ENCODE measurements around the gene OSBPL3.

Gene OSBPL3

DNA sequence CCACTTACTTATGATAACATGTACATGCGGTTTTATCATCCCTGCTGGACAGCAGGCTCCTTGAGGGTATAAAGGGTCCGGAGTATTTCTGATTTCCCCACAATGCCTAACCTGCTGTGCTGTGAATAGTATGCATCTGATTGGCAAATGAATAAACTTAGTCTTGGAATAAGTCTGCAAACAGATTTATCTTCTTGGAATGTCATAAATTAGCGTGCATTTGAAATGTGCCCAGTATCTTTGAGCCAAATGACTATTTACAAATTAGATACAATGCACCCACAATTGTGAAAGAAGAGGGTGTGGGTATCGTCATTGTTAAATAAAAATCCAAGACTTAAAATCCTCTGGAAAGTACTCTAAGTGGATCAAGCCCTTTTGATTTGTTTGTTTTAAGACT is 106.0 kb downstream of the OSBPL3 start:
- ChIA-PET CTCF (interaction anchor here (1.2 kb wide), 1 partner anchor 12 kb away, joined by 3 read pairs; no protein-coding TSS in a partner anchor), POLR2A (no interaction called here)
- TF ChIP-seq, protein P1, sequence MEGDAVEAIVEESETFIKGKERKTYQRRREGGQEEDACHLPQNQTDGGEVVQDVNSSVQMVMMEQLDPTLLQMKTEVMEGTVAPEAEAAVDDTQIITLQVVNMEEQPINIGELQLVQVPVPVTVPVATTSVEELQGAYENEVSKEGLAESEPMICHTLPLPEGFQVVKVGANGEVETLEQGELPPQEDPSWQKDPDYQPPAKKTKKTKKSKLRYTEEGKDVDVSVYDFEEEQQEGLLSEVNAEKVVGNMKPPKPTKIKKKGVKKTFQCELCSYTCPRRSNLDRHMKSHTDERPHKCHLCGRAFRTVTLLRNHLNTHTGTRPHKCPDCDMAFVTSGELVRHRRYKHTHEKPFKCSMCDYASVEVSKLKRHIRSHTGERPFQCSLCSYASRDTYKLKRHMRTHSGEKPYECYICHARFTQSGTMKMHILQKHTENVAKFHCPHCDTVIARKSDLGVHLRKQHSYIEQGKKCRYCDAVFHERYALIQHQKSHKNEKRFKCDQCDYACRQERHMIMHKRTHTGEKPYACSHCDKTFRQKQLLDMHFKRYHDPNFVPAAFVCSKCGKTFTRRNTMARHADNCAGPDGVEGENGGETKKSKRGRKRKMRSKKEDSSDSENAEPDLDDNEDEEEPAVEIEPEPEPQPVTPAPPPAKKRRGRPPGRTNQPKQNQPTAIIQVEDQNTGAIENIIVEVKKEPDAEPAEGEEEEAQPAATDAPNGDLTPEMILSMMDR (IDR thresholded peaks at IDR 0.05; ENCODE audit: control extremely low read depth, extremely low read depth, low read depth, missing control alignments): no peak
- DNase-seq (ENCODE audit: extremely low spot score): no peak

DNA sequence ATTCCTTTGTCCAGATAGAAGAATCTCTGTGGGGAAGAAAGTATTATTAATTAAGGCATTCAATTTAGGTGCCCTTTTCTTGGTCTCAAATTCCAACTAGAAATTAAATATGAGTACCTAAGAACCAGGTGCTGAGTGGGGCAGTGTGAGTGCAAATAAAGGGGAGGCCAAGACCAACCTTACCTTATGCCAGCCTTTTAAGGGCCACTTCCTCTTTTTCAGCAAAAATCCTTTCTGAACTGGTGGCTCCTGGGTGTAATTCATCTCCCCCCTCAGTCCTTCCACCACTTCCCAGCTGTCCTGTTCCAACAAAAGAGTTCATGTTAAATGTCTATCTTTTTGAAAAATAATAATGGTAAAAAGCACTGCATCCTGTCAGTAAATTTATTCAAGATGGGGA is 108.2 kb downstream of the OSBPL3 start:
- TF ChIP-seq, protein P1 (IDR thresholded peaks at IDR 0.05; ENCODE audit: control extremely low read depth, extremely low read depth, low read depth, missing control alignments): no peak
- ChIA-PET CTCF (interaction anchor here (0.7 to 1.4 kb wide), 6 partner anchors 9 to 108 kb away, joined by 3 to 5 read pairs (median 3); partner anchors contain the start of gene OSBPL3), POLR2A (no interaction called here)
- no peak for DNase-seq (ENCODE audit: extremely low spot score)

DNA sequence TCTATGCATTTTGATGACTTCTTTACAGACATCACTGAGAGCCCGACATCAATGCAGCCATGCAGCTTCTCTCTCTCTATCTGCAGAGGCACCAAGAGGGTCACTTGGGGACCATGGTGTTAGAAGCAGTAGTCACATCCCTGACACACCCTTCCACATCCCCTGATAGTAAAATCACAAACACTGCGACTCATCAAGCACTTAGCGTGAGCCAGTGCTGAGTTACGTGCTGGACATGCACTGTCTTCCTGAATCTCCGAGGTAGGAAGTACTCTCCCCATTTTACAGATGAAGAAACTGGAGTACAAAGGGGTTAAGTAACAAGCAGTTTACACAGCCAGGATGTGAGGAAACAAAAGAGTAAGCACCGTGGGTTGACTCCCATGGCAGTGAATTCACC is 109.2 kb downstream of the OSBPL3 start:
- ChIA-PET POLR2A (no interaction called here), CTCF (interaction anchor here (1.1 to 1.4 kb wide), 2 partner anchors 10 to 58 kb away, joined by 3 to 5 read pairs; no protein-coding TSS in a partner anchor)
- DNase-seq (ENCODE audit: extremely low spot score): no peak
- TF ChIP-seq, protein P1 (IDR thresholded peaks at IDR 0.05; ENCODE audit: control extremely low read depth, extremely low read depth, low read depth, missing control alignments): no peak

DNA sequence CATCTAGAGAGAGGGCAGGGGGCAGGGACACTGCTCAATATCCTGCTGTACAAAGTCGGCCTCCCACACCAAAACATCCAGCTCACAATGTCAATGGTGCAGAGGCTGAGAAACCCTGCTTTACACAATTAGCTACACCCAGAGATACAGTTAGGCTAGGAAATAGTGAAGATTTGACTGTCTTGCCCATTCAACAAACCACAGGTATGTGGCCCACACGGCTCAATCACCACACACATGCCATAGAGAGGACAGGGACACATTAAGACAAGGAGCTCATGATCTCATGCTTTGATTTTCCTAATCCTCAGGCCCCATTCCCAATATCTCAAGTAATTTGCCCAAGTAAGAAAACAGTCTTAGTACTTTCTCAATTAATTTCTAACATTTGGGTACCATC is 110.4 kb downstream of the OSBPL3 start:
- ChIA-PET POLR2A (no interaction called here), CTCF (interaction anchor here (0.5 kb wide), 1 partner anchor 27 kb away, joined by 3 read pairs; no protein-coding TSS in a partner anchor)
- no peak for DNase-seq (ENCODE audit: extremely low spot score)
- TF ChIP-seq, protein P1 (IDR thresholded peaks at IDR 0.05; ENCODE audit: control extremely low read depth, extremely low read depth, low read depth, missing control alignments): no peak

DNA sequence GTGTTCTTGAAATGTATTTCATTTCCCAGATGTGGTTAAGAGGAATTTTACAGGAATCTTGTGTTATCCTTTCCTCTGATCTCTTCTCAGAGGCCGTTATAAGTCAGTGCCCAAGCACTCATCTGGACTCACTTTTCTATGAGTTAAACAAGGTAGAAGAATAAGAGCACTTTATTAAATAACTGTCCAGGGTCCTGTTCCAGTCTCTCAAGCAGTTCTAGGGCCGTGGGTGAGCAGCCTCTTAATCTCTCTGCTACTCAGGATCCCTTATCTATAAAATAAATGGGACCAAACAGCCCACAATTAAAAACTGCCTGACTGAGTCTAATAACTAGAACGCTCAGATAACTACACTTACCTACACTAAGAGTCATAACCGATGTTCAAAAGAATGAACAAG is 111.2 kb downstream of the OSBPL3 start:
- DNase-seq (ENCODE audit: extremely low spot score): no peak
- TF ChIP-seq, protein P1 (IDR thresholded peaks at IDR 0.05; ENCODE audit: control extremely low read depth, extremely low read depth, low read depth, missing control alignments): no peak
- ChIA-PET POLR2A (no interaction called here), CTCF (interaction anchor here (1.4 kb wide), 1 partner anchor 15 kb away, joined by 3 read pairs; no protein-coding TSS in a partner anchor)

DNA sequence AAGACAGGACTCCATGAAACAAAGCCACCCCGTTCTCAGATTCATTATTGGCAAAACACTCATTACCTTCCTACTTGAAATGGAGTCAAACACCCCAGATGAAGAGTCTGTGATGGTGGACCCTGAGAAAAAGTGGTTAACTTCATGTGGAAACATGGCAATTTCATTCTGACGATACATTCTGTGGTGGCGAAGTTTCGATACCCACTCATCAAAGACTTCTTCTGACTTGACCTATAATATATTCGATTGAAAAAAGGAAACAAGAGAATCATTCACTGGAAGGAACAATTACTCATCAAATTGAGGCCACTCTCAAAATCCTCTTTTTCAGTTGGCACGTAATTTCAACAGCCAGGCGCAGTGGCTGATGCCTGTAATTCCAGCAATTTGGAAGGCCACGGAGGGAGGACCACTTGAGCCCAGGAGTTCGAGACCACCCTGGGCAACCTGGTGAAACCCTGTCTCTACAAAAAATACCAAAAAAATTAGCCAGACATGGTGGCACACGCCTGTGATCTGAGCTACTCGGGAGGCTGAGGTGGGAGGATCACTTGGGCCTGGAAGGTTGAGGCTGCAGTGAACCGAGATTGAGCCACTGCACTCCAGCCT is 113.9 kb downstream of the OSBPL3 start:
- POLR2A ChIA-PET: no interaction called here
- TF ChIP-seq, protein P1 (IDR thresholded peaks at IDR 0.05; ENCODE audit: control extremely low read depth, extremely low read depth, low read depth, missing control alignments): no peak
- CTCF ChIA-PET: interaction anchor here (0.8 to 1.2 kb wide), 3 partner anchors 22 to 233 kb away, joined by 3 read pairs; no protein-coding TSS in a partner anchor
- no peak for DNase-seq (ENCODE audit: extremely low spot score)

All from GM10248 (cell line).